GM21515 (cell line): ENCODE results near the gene GPATCH8.
"Not testable (repeated sequence)": the region's sequence is repeated elsewhere in the genome, so short reads cannot be mapped to it uniquely, and the experiment has no call there.

ENCODE experiments used
- ATAC-seq: cut with Tn5 transposase; IDR thresholded peaks from one replicate; pipeline ENCODE4 v1.9.1; 2021; ENCODE audit not compliant: unreplicated experiment

The GPATCH8 gene

DNA sequence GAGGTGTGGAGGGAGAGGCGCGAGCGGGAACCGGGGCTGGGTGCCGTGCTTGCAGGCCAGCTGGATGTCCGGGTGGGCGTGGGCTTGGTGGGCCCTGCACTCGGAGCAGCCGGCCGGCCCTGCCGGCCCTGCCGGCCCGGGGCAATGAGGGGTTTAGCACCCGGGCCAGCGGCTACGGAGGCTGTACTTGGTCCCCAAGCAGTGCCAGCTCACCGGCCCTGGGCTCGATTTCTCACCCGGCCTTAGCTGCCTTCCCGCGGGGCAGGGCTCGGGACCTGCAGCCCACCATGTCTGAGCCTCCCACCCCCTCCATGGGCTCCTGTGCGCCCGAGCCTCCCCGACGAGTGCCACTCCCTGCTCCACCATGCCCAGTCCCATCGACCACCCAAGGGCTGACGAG lies 24.7 kb upstream of the GPATCH8 start:
- ATAC-seq: no peak

DNA sequence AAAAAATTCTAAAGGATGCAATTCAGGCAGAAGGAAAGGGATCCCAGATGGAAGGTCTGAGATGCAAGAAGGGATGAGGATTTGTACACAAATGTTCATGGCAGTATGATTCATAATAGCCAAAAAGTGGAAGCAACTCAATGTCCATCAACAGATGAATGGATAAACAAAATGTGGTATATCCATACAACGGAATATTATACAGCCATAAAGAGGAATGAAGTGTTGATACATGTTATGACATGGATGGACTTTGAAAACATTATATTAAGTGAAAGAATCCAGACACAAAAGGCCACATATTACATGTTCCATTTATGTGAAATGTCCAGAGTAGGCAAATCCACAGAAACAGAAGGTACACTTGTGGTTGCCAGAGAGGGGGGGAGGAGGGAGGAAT lies 23.9 kb upstream of the GPATCH8 start:
- no peak for ATAC-seq

DNA sequence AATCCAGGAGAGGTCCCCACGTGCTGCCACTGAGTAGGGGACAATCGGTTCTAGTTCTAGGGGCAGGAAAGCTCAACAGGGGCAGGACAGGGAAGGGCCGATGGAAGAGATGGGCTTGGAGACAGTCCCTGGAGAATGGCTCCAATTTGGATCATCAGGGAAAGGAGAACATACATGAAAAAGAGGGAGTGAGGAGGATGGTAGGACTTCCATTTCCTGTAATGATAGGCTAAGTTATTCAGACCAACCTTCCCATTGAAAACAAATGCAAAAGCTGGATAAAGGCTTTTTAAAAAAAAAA lies 20.4 kb upstream of the GPATCH8 start:
- no peak for ATAC-seq

DNA sequence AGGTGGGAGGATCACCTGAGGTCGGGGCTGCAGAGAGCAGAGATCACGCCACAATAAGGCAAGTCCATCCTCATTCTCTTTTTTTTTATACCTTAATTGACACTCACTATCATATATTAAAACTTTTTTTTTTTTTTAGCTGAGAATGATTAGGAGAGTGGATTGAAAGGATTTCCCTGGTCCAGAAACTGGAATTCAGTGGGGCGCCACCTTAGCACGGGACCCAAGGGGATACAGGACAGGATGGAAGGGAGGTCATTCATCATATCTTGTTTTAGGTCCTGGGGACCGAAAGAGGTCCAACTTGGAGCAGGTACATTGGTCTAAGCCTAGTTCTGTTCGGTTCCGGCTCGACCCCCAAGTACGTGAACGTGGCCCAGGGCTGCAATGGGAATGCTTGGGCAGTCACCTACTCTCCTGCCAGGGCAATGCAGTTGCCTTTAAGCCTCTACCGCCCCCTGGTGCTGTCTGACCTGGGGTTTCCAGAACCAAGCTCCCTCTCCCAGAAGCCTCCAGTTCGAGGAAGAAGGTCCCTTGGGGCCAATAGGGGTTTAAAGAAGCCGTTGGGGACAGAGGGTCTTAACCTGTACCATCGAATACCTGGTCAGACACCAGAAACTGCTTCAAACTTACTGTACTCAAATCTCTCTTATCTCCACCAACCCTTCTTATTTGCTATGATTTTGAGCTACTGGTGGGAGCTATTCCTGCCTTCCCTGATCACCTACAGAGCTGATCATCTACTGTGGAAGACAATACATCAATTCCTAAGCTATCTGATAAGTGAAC lies 19.9 kb upstream of the GPATCH8 start:
- ATAC-seq: no peak

DNA sequence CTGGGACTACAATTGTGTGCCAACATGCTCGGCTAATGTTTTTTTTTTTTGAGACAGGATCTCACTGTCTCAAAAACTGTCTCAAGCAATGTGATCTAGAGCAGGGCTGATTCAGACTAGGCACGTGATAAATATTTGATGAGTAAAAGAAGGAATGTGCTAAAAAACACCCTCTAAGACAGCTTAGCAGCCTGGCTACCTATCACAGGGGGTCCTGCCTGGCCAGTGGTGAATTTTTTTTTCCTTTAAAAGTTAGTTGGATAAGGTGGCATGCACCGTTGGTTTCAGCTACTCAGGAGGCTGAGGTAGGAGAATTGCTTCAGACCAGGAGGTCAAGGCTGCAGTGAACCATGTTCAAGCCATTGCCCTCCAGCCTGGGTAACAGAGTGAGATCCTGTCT lies 14.8 kb upstream of the GPATCH8 start:
- ATAC-seq: no peak

DNA sequence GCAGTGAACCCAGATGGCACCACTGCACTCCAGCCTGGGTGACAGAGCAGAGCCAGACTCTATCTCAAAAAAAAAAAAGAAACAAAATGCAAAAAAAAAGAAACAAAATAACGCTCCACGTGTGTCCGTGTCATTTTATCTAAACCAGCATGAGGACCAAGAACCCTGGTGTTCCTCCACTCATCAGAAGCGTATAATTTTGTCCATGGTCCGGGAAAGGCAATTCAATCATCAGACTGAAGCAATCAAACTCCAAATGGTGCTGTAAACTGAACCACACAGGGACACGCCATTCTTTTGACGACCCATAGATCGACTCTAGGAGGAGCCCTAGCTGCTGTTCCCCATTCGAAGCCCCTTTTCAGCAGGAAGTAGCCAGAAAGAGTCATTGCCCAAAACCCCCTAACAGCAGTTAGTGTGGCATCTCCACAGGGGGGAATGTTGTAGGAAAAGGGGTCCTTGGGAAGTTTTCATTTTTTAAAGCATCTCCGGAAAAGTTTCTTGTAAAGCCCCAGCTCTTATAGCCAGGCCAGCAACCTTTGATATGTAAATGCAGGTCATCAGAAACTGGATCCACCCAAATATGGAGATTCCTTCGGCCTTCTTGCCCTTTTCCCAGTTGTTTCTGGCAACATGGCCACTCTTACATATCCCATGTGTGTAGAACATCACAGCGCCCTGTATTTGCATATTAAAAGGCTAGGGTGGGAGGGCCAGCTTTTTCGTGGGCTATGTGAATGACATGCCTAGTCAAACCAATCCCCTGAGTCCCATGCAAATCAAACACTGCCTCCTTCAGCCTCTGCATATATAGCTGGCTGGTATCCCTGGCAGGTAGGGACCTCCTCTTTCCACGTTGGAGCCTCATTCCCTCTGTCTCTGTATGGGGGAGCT lies 8.3 kb upstream of the GPATCH8 start:
- not testable (repeated sequence) for ATAC-seq

DNA sequence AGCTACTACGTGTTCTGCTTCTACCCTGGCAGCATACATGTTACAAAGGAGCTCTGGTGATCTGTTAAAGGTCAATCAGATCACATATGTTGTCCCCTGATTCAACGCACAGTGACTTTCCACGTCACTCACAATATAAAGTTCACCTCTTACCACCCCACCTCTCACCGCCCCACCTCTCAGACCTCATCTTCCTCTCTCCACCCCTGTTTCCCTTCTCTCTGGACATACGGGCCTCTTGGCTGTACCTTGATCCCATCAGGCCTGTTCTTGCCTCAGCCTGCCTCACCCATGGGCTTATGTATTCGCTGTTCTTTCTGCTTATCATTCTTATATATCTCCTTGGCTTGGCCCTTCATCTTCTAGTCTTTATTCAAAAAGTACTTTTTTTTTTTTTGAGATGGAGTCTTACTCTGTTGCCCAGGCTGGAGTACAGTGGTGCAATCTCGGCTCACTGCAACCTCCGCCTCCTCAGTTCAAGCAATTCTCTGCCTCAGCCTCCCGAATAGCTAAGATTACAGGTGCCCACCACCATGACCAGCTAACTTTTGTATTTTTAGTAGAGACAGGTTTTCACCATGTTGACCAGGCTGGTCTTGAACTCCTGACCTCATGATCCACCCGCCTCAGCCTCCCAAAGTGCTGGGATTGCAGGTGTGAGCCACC lies 3.9 kb upstream of the GPATCH8 start:
- not testable (repeated sequence) for ATAC-seq

DNA sequence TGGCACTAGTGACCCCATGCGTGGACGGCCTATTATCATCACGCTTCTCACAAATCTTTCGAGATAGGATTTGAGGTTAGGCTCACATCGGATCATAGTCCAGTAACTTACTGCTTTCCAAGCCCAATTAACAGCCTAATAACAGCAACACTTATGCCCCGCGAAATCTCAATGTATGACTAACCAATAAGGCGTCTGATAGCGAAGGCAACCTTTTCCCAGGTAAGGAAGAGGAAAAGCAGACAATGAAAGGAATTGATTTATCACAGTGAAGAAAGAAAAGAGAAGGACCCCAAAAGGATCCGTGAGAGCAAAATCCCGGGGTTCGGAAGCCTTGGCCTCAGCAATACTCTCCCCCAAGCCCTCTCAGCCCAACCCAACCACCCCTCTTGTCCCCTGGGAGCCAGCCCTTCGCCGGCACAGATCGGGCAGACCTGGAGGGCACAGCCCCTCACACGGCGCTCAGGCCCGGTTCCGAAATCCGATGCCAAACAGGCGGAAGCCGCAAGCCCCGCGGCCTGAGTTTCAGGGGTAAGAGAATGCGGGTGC lies 534 bp downstream of the GPATCH8 start:
- ATAC-seq: no peak

DNA sequence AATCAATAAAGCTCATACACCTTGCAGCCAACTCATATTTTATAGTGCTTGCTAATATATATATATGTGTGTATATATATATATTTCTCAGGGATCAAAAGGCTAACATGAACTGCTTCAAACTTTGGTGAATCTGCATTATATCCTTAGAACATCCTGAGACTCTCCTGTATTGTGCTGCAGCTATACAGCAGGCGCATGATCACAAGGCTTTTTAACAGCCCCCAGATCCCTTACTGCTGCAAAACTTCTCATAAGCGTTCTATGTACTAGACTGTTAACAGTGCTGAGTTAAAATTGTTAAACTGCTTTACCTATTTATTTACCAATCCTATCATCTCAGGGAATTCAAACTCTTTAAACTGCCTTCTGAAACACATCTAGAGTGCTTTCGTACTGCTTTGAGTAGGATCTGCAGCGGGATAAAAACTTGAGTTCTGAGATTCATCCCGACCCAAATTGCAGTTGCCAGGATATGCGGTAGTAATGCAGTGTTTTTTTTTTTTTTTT lies 1.3 kb downstream of the GPATCH8 start:
- no peak for ATAC-seq

DNA sequence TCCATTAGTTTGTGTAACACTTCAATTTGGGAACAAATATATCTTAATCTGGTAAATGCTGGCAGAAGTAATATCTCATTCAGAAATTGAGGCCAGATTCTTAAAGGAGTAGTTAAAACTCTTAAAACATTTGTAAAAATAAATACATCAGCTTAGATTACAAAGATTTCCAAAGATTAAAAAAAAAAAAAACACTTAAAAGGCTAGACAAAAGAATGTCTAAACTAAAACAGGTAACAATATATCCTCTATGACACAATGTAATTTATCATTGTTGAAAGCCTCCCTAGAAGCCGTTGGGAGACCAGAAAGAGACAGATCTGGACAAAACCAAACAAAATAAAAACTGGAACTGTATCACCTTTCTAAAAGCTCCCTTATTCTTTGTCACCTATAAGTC lies 3.5 kb downstream of the GPATCH8 start:
- no peak for ATAC-seq

DNA sequence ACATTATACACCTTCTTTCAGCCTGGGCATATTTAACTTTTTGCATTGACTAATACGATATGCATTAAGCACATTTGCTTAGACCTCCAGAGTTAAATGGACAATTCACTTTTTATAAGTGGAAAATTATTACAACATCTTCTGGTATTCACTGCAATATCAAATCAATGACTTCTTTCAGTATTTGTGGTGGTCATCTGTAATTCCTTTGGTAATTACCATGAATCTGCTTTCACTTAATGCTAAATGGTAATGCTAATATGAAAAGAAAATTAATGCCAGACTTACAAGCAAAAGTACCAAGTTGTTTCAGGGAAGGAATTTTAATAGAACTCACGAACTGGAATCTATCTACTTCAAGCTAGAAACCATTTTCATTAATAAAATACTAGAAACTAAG lies 6.4 kb downstream of the GPATCH8 start:
- no peak for ATAC-seq

DNA sequence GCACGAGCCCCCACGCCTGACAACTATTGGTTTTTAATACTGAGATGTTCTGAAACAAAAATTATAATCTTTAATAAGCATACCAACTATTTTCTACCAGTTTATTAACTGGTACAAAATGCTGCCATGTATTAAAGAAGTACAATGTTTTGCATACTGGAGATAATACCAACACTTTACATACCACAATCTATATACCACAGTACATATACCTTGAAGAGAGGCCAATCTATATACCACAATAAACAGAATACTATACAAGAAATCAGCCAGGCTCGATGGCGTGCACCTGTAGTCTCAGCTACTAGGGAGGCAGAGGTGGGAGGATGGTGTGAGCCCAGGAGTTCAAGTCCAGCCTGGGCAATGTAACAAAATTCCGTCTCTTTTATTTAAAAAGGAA lies 9.9 kb downstream of the GPATCH8 start:
- no peak for ATAC-seq

DNA sequence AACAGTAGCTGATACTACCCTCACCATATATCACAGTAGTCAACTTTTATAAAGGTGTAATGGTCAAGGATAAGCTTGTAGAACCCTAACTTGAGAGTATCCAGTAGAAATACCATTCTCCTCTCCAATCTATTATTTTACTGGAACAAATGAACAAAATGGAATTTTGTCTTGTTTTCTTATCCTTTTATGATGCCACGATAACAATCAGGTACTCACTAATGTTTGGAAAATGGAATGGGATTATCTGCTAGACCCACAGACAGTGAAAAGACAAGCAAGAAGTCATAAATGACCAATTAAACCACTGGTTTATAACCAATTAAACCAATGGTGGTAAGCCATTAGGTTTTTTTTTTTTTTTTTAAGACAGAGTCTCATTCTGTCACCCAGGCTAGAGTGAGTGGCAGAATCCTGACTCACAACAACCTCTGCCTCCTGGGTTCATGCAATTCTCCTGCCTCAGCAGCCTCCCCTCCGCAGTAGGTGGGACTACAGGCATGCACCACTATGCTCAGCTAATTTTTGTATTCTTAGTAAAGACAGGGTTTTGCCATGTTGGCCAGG lies 10.4 kb downstream of the GPATCH8 start:
- no peak for ATAC-seq

DNA sequence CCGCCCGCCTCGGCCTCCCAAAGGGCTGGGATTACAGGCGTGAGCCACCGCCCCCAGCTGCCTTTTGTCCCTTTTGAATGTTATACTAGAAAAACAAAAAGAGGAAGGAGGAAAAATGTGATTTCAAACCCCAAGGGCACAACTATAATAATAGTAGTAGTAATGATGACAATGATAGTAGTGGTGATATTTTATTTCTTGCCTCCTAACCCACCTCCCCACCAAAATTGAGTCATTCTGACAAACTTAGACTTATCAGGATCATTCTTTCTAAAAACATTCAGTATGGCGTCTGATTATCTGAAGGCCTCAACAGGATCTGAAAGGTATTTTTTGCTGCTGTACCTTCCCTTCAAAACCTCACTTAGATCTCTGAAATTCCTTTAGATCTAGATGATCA lies 13.6 kb downstream of the GPATCH8 start:
- ATAC-seq: no peak

DNA sequence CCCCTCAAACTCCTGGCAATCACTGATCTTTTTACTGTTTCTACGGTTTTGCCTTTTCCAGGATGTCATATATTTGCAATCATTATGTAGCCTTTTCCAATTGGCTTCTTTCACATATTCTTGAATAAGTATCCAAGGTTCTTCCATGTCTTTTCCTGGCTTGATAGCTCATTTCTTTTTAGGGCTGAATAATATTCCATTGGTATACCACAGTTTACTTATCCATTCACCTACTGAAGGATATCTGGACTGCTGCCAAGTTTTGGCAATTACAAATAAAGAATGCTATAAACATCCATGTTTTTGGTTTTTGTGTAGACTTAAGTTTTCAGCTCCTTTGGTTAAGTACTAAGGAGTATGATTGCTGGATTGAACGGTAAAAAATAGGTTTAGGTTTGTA lies 16.0 kb downstream of the GPATCH8 start:
- ATAC-seq: no peak

DNA sequence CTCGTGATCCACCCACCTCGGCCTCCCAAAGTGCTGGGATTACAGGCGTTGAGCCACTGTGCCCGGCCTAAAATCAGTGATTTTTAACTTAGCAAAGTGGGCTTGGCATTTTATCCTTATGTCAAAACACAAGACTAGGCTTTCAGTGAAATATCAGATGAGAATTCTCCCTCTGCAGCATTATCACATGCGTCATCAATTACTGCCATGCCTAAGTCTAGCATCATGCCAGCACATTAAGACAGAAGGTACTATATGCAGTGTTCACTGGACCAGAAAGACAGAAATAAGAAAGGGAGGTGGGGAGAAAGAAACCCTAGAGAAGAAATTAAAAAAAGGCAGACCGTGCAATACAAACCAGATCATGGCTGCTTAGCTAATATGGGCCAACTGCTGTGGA lies 29.8 kb downstream of the GPATCH8 start:
- no peak for ATAC-seq

DNA sequence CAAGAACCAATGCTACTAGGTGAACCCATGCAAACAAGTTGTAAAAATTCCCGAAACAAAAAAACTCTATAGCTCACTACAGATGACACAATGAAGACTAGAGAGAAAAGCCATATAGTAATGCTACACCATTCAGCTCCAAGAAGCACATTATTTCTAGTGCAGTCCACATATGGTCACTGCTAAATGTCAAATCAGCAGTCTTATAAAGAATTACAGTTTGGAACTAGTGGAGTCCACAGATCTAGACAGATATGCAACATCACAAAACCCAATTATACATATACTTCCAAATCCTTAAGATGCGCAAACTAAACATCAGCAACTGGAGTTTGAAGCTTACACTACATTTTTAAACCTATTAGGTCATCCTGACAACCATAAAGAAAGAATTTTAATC lies 33.5 kb downstream of the GPATCH8 start:
- ATAC-seq: no peak

DNA sequence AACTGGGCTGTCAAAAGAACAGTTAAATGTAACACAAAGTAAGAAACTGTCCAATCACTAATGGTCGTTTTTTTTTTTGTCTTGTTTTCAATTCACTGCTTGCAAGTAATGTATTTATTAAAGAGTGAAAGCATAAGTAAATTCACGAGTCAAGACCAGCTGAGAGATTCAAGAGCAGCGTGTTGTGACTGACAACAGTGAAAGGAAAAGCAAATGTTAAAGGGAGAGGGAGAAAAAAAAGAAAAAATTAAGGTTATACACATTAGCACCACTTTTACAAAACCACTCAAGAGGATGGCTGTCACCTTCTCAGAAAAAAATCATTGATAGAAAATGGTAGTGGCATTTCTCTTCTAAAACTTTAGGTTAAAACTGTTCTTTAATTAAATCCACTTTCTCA lies 36.1 kb downstream of the GPATCH8 start:
- no peak for ATAC-seq

DNA sequence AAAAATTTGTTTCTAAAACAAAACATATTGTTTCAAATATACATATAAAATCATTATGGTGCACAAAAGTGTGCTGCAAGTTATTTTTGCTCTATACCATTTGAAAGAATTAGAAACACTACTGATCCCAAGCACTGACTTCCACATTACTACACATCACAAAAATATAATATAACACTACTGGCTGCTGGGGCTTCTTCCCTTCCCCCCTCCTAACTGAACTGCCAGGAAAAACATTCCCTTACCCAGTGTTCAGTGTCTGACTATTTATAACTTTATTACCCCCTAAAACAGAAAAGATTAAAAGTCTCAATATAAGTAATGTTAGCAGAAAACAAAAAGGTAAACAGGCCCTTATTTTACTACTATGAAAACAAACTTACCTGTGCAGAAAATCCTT lies 36.9 kb downstream of the GPATCH8 start:
- ATAC-seq: no peak

DNA sequence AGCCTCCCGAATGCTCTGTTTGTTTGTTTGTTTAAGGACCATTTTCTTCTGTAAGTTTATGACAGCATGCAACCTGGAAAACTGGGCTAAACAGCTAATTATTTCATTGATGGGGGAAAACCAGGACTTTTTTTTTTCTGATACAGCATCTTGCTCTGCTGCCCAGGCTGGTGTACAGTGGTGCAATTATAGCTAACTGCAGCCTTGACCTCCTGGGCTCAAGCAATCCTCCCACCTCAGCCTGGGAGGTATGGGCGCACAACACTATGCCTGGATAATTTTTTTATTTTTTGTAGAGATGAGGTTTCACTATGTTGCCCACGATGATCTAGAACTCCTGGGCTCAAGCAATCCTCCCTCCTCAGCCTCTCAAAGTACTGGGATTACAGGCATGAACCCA lies 37.3 kb downstream of the GPATCH8 start:
- ATAC-seq: no peak

DNA sequence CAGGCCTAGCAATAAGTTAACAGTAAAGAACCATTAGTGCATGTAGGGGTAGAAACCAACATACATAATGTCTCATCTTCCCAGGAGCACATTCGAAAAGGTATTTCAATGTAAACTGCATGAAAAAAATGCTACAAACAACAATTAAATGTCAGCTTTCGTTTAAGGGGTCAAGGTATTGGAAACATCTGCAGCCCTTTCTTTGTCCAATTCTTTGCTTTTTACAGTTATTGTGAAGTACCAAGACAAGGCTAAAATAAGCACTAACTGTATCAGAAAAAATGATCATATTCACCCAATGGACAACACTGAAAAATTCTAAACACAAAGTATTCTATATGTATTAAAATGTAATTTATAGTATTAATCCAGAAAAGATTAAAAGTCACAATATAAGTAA lies 37.9 kb downstream of the GPATCH8 start:
- no peak for ATAC-seq
